ENCODE data around the gene CLDND2. TPM values are rescaled to one million over a fixed set of nuclear protein-coding genes. Genes with fewer than 3 reads are reported as not detected.

The CLDND2 gene
- total RNA-seq, 1 experiment from 2014 or later, result 0.95 TPM

DNA sequence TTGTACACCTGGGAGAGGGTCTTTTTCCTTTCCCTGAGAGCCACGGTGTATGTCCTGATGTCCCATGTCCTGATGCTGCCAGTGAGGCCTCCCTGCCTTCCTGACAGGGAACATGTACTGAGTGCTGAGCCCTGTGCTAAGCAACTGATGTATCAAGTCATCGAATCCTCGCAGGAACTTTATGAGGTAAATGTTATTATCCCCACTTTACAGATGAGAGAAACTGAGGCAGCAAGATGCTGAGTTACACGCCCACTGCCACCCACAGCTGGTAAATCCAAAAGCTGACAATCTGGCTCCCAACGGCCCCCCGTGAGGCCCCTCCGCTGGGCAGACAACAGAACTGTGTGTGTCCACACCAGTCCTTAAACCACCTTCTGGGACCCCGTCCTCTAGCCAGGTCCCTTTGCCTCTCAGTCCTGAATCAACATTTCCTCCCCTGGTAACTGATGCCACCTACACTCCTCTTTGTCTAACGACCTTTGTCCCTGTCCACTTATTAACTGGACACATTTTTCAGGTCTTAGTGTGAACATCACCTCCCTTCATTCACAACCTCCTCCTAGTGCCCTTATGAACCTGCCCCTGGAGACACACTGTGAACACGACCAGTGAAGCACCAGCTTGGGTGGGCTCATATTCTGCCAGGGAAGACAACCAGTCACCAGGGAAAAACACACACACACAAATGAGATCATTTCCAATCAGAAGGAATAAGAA lies 21.4 kb downstream of the CLDND2 start:
- no peak for DNase-seq (ENCODE audit: low read depth, low spot score)
- no TSS peak for BruUV-seq (replicated peaks)
- in situ Hi-C loops (cut with HindIII; ENCODE audit: low pct_unique_long_range_greater_than_20kb, low sequenced_read_pairs) (no loop called here), intact Hi-C loops (cut with micrococcal nuclease; ENCODE audit: unreplicated experiment) (no loop called here)
- Histone ChIP-seq H3K4me3 (ENCODE audit: low read depth in 2 of 2, low read length in 2 of 2) (no peak overlapping the region), H3K36me3 (ENCODE audit: control insufficient read depth, insufficient read depth, low read length) (no peaks in the 10 kb centered on the region; the same call in 1 of the 2 replicates), H3K27ac (ENCODE audit: low read length) (no peak overlapping the region), H3K27me3 (ENCODE audit: control insufficient read depth, insufficient read depth, low read length) (no peaks in the 10 kb centered on the region), H3K9me3 (ENCODE audit: control insufficient read depth, insufficient read depth, low read depth, low read length) (no peaks in the 10 kb centered on the region), H3K4me1 (ENCODE audit: control insufficient read depth, insufficient read depth, low read length) (no peaks in the 10 kb centered on the region)
- POLR2A ChIA-PET, result no interaction called here
- ATAC-seq, result no peak
- CTCF ChIA-PET, result no interaction called here
- TF ChIP-seq SIN3A (IDR thresholded peaks at IDR 0.05; ENCODE audit: borderline replicate concordance, insufficient read depth, low read depth, low read length) (no peak), POLR2AphosphoS5 (IDR thresholded peaks at IDR 0.05; ENCODE audit: low read depth, low read length) (no peak), TCF7L2 (IDR thresholded peaks at IDR 0.05; ENCODE audit: low read depth, low read length) (no peak)
- TF ChIP-seq, protein P1, sequence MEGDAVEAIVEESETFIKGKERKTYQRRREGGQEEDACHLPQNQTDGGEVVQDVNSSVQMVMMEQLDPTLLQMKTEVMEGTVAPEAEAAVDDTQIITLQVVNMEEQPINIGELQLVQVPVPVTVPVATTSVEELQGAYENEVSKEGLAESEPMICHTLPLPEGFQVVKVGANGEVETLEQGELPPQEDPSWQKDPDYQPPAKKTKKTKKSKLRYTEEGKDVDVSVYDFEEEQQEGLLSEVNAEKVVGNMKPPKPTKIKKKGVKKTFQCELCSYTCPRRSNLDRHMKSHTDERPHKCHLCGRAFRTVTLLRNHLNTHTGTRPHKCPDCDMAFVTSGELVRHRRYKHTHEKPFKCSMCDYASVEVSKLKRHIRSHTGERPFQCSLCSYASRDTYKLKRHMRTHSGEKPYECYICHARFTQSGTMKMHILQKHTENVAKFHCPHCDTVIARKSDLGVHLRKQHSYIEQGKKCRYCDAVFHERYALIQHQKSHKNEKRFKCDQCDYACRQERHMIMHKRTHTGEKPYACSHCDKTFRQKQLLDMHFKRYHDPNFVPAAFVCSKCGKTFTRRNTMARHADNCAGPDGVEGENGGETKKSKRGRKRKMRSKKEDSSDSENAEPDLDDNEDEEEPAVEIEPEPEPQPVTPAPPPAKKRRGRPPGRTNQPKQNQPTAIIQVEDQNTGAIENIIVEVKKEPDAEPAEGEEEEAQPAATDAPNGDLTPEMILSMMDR (IDR thresholded peaks at IDR 0.05), result no peak
- TF ChIP-seq, protein P2, sequence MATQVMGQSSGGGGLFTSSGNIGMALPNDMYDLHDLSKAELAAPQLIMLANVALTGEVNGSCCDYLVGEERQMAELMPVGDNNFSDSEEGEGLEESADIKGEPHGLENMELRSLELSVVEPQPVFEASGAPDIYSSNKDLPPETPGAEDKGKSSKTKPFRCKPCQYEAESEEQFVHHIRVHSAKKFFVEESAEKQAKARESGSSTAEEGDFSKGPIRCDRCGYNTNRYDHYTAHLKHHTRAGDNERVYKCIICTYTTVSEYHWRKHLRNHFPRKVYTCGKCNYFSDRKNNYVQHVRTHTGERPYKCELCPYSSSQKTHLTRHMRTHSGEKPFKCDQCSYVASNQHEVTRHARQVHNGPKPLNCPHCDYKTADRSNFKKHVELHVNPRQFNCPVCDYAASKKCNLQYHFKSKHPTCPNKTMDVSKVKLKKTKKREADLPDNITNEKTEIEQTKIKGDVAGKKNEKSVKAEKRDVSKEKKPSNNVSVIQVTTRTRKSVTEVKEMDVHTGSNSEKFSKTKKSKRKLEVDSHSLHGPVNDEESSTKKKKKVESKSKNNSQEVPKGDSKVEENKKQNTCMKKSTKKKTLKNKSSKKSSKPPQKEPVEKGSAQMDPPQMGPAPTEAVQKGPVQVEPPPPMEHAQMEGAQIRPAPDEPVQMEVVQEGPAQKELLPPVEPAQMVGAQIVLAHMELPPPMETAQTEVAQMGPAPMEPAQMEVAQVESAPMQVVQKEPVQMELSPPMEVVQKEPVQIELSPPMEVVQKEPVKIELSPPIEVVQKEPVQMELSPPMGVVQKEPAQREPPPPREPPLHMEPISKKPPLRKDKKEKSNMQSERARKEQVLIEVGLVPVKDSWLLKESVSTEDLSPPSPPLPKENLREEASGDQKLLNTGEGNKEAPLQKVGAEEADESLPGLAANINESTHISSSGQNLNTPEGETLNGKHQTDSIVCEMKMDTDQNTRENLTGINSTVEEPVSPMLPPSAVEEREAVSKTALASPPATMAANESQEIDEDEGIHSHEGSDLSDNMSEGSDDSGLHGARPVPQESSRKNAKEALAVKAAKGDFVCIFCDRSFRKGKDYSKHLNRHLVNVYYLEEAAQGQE (IDR thresholded peaks at IDR 0.05; ENCODE audit: insufficient read depth in 1 of 2, low read depth in 2 of 2, low read length in 1 of 2), result no peak

DNA sequence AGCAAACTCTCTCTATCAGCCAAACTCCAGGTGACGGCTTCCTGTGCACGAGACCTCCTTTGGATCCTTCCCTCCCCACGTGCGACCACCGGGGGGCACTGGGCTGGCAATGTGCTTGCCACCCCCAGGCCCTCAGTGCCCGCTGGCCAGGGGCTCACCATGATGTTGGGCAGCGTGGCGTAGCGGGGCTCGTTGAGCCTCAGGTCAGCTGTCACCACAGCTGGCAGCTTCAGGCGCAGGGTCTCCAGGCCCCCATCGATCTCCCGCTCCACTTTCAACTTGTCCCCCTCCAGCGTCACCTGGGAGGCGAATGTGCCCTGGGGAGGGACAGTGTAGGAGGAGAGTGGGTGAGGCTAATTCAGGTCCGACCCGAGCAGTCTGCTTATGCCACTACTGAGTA lies 22.1 kb downstream of the CLDND2 start:
- in situ Hi-C loops (cut with HindIII; ENCODE audit: low pct_unique_long_range_greater_than_20kb, low sequenced_read_pairs) (no loop called here), intact Hi-C loops (cut with micrococcal nuclease; ENCODE audit: unreplicated experiment) (no loop called here)
- CTCF ChIA-PET, result no interaction called here
- Histone ChIP-seq H3K9me3 (ENCODE audit: control insufficient read depth, insufficient read depth, low read depth, low read length) (no peaks in the 10 kb centered on the region), H3K4me1 (ENCODE audit: control insufficient read depth, insufficient read depth, low read length) (no peaks in the 10 kb centered on the region), H3K27me3 (ENCODE audit: control insufficient read depth, insufficient read depth, low read length) (no peaks in the 10 kb centered on the region), H3K27ac (ENCODE audit: low read length) (no peak overlapping the region), H3K4me3 (ENCODE audit: low read depth in 2 of 2, low read length in 2 of 2) (no peak overlapping the region), H3K36me3 (ENCODE audit: control insufficient read depth, insufficient read depth, low read length) (no peaks in the 10 kb centered on the region; the same call in 1 of the 2 replicates)
- POLR2A ChIA-PET, result no interaction called here
- DNase-seq (ENCODE audit: low read depth, low spot score) (no peak), ATAC-seq (no peak)
- no TSS peak for BruUV-seq (replicated peaks)
- TF ChIP-seq, protein P2 (IDR thresholded peaks at IDR 0.05; ENCODE audit: insufficient read depth in 1 of 2, low read depth in 2 of 2, low read length in 1 of 2), result no peak
- TF ChIP-seq, protein P1 (IDR thresholded peaks at IDR 0.05), result no peak
- TF ChIP-seq SIN3A (IDR thresholded peaks at IDR 0.05; ENCODE audit: borderline replicate concordance, insufficient read depth, low read depth, low read length) (no peak), POLR2AphosphoS5 (IDR thresholded peaks at IDR 0.05; ENCODE audit: low read depth, low read length) (no peak), TCF7L2 (IDR thresholded peaks at IDR 0.05; ENCODE audit: low read depth, low read length) (no peak)
